ENCODE results near the gene MYMK. TPM values are rescaled to one million over a fixed set of nuclear protein-coding genes. Genes with fewer than 3 reads are reported as not detected.

The MYMK gene
- total RNA-seq, 1 donor from 2014 or later: not detected

DNA sequence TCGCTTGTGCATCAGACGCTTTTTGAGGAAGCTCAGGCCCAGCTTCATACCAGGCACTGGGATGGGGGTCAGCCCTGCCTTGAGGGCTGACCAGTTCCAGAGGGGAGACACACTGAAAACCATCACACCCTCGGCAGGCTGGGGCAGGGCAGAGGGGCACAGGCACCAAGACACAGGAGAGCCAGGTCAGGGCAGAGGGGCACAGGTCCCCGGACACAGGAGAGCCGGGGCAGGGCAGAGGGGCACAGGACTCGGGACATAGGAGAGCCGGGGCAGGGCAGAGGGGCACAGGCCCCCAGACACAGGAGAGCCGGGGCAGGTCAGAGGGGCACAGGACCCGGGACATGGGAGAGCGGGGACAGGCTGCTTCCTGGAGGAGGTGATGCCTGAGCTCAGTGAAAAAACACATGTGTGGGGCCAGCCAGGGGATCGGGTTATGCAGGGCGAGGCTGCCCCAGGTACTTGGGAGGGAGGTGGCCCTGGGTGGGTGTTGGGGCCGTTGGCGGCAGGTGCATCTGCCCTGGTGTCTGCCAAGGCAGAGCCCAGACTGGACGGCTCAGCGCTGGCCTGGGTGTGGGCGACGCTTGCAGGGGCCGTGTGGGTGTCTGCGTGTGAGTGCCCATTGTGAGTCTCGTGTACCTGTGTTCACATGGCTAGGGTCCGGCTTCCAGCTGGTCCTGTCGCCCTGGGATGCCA, 30.8 kb downstream of the MYMK start:
- Mint-ChIP-seq H3K4me3 (no peak overlapping the region), H3K27me3 (ENCODE audit: low read depth) (no peaks in the 10 kb centered on the region), H3K9me3 (no peaks in the 10 kb centered on the region), H3K27ac (no peak overlapping the region), H3K4me1 (peaks cover 19% of the 10 kb centered on the region), H3K36me3 (no peaks in the 10 kb centered on the region)
- TF ChIP-seq, protein P1, sequence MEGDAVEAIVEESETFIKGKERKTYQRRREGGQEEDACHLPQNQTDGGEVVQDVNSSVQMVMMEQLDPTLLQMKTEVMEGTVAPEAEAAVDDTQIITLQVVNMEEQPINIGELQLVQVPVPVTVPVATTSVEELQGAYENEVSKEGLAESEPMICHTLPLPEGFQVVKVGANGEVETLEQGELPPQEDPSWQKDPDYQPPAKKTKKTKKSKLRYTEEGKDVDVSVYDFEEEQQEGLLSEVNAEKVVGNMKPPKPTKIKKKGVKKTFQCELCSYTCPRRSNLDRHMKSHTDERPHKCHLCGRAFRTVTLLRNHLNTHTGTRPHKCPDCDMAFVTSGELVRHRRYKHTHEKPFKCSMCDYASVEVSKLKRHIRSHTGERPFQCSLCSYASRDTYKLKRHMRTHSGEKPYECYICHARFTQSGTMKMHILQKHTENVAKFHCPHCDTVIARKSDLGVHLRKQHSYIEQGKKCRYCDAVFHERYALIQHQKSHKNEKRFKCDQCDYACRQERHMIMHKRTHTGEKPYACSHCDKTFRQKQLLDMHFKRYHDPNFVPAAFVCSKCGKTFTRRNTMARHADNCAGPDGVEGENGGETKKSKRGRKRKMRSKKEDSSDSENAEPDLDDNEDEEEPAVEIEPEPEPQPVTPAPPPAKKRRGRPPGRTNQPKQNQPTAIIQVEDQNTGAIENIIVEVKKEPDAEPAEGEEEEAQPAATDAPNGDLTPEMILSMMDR (IDR thresholded peaks at IDR 0.05; ENCODE audit: unreplicated experiment): no peak
- DNase-seq (ENCODE audit: low spot score in 2 of 2, unreplicated experiment in 2 of 2): no peak

DNA sequence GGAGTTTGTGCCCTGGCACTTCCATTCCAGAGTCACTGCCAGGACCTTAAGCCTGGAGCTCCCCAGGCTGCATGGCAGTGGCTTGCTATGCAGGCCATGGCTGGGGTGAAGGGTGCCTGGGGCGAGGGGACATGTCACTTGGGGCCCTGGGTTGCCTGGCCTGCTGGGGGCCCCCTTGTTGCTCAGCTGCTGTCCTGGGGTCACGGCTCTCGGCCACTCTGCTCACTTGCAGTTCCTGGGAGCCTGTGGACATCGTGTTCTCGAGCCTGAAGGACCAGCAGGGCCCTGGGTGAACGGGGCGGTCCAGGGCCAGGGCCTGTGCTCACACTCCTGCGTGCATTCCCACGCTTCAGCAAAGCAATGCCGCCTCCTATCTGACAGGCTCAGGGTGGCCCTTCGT, 31.3 kb downstream of the MYMK start:
- H3K4me3 Mint-ChIP-seq: no peak overlapping the region
- no peaks in the 10 kb centered on the region for H3K9me3 Mint-ChIP-seq
- TF ChIP-seq, protein P1 (IDR thresholded peaks at IDR 0.05; ENCODE audit: unreplicated experiment): no peak
- H3K27ac Mint-ChIP-seq: no peak overlapping the region
- H3K27me3 Mint-ChIP-seq (ENCODE audit: low read depth): no peaks in the 10 kb centered on the region
- H3K4me1 Mint-ChIP-seq: peaks cover 19% of the 10 kb centered on the region
- no peaks in the 10 kb centered on the region for H3K36me3 Mint-ChIP-seq
- no peak for DNase-seq (ENCODE audit: low spot score in 2 of 2, unreplicated experiment in 2 of 2)

DNA sequence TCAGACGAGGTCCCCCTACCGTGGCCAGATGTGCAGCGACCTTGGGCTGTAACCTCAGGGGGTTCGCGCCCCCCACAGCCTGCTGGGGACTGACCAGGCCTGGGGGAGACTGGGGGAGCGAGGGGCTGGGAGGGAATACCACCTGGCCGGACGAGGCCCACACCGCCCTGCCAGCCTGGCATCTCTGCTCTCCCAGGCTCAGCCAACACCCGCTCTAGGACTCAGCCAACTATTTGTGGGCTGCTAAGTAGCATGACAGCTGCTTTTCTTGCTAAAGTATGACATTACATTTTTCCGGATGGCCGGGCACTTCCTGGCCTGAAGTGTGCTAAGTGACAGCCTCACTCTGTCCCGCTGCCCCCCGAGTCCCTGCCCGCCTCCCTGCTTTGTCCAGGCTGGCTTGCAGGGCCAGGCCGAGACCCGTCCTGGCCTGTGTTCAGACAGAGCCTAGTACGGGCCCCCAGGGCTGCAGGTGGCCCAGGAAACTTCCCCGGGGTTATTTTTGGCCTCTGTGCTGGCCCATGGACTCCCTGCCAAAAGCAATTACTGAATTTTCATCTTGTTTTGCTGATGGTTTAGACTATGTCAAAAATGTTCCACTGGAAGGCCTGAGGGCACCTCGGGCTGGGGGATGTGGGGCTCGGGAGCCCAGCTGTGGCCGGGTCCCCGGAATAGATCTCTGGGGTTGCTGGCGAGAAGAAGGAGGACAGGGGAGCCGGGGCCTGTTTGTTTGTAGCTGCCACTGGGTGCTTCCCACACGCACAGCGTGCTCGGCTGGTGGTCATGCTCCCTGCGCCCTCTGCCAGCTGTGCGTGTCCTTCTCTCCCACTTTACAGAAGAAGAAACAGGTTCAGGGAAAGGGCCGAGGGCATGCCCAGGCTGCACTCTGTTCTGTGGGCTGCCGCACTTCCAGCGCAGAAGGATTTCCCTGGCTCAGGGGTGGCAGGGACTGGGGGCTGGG, 32.4 kb downstream of the MYMK start:
- DNase-seq (ENCODE audit: low spot score in 2 of 2, unreplicated experiment in 2 of 2): no peak
- Mint-ChIP-seq H3K4me1 (peaks cover 22% of the 10 kb centered on the region), H3K27me3 (ENCODE audit: low read depth) (no peaks in the 10 kb centered on the region), H3K9me3 (no peaks in the 10 kb centered on the region), H3K36me3 (no peaks in the 10 kb centered on the region), H3K27ac (peak overlapping the region; percentile 43), H3K4me3 (no peak overlapping the region)
- TF ChIP-seq, protein P1 (IDR thresholded peaks at IDR 0.05; ENCODE audit: unreplicated experiment): no peak

DNA sequence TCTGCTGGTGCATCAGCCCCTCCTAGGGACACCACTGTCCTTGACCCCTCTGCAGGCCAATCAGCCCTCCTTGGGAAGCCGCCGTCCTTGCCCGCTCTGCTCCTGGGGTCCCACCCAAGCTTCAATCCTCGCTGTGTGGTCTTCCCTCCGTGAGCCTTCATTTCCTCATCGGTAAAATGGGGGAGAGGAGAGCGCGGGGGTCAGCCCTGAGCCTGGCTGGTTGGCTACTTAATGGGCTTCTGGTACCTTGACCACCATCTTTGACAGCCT, 33.2 kb downstream of the MYMK start:
- H3K36me3 Mint-ChIP-seq: no peaks in the 10 kb centered on the region
- no peak for DNase-seq (ENCODE audit: low spot score in 2 of 2, unreplicated experiment in 2 of 2)
- H3K9me3 Mint-ChIP-seq: no peaks in the 10 kb centered on the region
- no peak overlapping the region for H3K4me3 Mint-ChIP-seq
- H3K27ac Mint-ChIP-seq: peak overlapping the region; percentile 43
- peaks cover 22% of the 10 kb centered on the region for H3K4me1 Mint-ChIP-seq
- TF ChIP-seq, protein P1 (IDR thresholded peaks at IDR 0.05; ENCODE audit: unreplicated experiment): no peak
- no peaks in the 10 kb centered on the region for H3K27me3 Mint-ChIP-seq (ENCODE audit: low read depth)

DNA sequence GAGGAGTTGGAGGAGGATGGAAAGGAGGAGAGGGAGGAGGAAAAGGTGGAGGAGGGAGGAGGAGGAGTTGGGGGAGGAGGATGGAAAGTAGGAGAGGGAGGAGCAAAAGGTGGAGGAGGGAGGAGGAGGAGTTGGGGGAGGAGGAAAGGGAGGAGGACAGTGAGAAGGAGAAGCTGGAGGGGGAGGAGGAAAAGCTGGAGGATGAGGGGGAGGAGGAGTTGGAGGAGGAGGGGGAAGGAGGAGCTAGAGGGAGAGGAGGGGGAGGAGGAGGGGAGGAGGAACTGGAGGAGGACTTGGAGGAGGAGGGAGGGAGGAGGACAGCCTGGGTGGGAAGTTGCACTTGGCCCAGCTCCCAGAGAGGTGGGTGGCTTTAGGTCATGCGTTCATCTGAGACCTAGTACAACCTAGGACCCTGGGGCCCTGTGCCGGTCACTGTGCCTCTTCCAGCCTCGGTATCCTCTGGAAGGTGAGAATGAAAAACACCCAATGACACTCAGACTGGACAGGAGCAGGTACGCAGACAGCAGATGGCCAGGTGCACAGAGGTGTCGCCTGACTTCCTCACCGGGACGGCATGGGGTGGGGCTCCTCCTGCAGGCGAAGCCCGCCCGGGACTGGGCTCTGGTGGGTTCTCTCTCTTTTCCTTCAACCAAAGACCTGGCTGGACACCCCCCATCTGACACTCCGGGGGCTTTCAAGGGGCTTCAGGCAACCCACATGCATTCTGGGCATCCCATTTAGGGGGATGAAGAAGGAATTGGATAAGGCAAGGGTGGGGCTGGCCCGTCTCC, 33.7 kb downstream of the MYMK start:
- no peaks in the 10 kb centered on the region for H3K27me3 Mint-ChIP-seq (ENCODE audit: low read depth)
- no peak overlapping the region for H3K4me3 Mint-ChIP-seq
- TF ChIP-seq, protein P1 (IDR thresholded peaks at IDR 0.05; ENCODE audit: unreplicated experiment): no peak
- H3K27ac Mint-ChIP-seq: no peak overlapping the region
- DNase-seq (ENCODE audit: low spot score in 2 of 2, unreplicated experiment in 2 of 2): no peak
- H3K9me3 Mint-ChIP-seq: no peaks in the 10 kb centered on the region
- peaks cover 28% of the 10 kb centered on the region for H3K4me1 Mint-ChIP-seq
- H3K36me3 Mint-ChIP-seq: no peaks in the 10 kb centered on the region
